D721Med (cell line): ENCODE data around the gene CTBP1.

Source experiments
- DNase-seq: peaks from one replicate; pipeline ENCODE4 v3.0.0; 2011; ENCODE audit warnings: low spot score; ENCODE audit not compliant: insufficient read length
- FAIRE-seq: peaks from 2 replicates; lab custom pipeline; 2011; peaks lifted over from hg19 to GRCh38; lab: Jason Lieb, UNC
- TF ChIP-seq, protein P1 (sequence below): IDR thresholded peaks from 2 replicates; pipeline ENCODE4 v1.5.1; 2012; ENCODE audit warnings: mild to moderate bottlenecking, control low read depth; ENCODE audit not compliant: insufficient read depth; ENCODE audit errors: missing control alignments

CTBP1 gene

DNA sequence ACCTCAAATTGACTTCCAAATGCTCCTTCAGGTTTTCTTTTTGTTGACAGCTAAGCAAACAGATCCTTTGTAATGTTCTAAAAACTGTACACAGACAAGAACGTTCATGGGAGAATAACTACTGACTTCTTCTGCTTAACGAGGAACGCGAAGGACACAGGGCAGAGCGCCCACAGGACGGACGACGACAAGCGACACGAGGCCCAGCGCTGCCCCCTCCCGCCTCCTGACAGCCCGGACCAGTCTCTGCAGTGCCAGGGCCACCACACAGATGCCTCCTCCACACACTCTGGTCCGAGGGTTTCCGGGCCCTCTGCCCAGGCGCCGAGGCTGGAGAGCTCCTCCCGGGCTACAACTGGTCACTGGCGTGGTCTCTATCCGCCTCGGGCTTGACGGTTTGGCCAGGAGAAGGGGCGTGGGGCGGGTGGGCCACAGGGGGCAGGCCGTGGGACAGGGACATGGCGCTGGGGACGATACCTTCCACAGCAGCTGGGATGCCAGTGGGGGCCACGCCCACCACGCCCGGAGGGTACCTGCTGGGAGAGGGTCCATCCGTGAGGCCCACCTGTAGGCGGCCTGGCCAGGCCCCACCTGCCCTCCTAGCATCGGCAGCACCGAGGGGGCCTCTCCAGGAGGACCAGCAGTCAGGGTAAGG, 36.9 kb downstream of the CTBP1 start:
- DNase-seq = no peak
- TF ChIP-seq, protein P1, sequence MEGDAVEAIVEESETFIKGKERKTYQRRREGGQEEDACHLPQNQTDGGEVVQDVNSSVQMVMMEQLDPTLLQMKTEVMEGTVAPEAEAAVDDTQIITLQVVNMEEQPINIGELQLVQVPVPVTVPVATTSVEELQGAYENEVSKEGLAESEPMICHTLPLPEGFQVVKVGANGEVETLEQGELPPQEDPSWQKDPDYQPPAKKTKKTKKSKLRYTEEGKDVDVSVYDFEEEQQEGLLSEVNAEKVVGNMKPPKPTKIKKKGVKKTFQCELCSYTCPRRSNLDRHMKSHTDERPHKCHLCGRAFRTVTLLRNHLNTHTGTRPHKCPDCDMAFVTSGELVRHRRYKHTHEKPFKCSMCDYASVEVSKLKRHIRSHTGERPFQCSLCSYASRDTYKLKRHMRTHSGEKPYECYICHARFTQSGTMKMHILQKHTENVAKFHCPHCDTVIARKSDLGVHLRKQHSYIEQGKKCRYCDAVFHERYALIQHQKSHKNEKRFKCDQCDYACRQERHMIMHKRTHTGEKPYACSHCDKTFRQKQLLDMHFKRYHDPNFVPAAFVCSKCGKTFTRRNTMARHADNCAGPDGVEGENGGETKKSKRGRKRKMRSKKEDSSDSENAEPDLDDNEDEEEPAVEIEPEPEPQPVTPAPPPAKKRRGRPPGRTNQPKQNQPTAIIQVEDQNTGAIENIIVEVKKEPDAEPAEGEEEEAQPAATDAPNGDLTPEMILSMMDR = no peak
- no peak for FAIRE-seq

DNA sequence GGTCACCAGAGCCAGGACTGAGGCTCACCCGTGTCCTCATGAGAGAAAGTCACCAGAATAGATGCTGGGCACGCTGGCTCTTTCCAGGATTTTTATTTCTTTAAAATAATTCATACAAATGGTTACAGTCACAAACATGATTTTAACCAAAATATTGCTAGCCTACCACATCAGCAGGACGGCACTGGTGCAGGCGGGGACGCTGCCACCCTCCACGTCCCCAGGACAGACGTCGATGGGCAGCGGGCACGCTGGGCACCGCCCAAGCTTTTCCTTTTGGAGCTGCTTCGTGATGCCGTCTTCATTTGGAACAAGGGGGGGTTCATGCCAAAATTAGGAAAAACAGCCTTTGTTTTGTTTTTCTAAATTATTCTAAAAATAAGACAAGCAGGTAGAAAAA, 37.6 kb downstream of the CTBP1 start:
- TF ChIP-seq, protein P1 = no peak
- DNase-seq = no peak
- FAIRE-seq = no peak

DNA sequence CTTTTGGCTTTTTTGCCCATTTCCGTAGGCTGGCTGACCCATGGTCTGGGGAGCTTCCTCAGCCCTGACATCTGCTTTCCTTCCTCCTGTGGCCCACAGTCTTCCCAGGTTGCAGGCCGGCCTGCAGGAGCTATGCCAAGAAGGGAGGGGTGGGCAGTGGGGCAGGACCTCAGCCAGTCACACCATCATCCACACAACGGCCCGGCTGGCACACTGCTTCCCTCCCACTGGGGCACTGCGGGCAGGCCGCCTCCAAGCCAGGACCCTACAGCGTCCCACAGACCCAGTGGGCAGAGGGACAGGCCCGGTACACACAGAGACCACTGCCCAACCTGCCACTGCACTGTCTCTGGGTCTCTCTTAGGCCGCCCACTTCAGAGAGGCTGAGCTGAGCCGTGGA, 38.0 kb downstream of the CTBP1 start:
- DNase-seq = no peak
- TF ChIP-seq, protein P1 = no peak
- FAIRE-seq = no peak

- TF ChIP-seq, protein P1 = no peak
- DNase-seq (no peak), FAIRE-seq (no peak)
These were observed 38.6 kb downstream of the CTBP1 start for GRCh38 chr4:1210241-1210841.

GRCh38 chr4:1209821-1210220, 39.1 kb downstream of the CTBP1 start:
- TF ChIP-seq, protein P1 = no peak
- DNase-seq (no peak), FAIRE-seq (no peak)

DNA sequence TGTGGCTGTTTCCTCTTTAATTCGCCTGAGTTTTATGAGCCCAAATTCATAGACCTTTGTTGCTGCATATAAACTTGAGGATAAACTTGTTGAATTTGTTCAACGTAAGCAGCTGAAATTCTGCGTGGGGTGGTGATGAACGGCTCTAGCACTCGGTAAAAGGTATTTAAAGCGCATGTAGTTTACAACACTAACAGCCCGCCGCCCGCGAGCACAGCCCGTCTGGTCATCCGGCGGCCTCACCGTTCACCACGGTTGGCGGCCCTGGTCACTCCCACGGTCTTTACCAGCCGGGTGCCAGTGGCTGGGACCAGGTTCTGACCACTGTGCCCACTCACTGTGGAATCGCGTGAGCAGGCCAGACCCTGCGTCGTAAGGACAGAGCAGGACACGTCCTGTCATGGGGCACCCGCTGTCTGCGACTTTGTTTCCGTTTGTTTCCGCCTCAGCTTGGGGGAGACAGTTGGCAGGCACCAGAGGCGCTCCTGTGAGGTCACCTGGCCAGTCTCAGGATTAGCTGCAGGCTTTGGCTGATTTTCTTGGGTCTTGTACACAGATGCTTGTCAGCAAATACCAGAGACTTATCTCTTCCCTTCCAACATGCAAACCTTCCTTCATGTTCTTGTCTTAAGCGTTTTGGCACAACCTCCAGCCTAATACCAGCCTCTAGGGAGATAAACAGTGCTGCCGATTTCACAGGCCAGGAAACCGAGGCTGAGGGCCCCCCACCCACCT, 39.8 kb downstream of the CTBP1 start:
- DNase-seq = no peak
- TF ChIP-seq, protein P1 = no peak
- no peak for FAIRE-seq
